ENCODE data around the gene DSTN. TPM values are rescaled to one million over a fixed set of nuclear protein-coding genes. Genes with fewer than 3 reads are reported as not detected.
A peak's percentile ranks its signal among the peaks of the same experiment; 100 is the strongest.

DSTN gene
- total RNA-seq, 4 donors from 2014 or later, result 79.2 to 128 (median 88.5) TPM

DNA sequence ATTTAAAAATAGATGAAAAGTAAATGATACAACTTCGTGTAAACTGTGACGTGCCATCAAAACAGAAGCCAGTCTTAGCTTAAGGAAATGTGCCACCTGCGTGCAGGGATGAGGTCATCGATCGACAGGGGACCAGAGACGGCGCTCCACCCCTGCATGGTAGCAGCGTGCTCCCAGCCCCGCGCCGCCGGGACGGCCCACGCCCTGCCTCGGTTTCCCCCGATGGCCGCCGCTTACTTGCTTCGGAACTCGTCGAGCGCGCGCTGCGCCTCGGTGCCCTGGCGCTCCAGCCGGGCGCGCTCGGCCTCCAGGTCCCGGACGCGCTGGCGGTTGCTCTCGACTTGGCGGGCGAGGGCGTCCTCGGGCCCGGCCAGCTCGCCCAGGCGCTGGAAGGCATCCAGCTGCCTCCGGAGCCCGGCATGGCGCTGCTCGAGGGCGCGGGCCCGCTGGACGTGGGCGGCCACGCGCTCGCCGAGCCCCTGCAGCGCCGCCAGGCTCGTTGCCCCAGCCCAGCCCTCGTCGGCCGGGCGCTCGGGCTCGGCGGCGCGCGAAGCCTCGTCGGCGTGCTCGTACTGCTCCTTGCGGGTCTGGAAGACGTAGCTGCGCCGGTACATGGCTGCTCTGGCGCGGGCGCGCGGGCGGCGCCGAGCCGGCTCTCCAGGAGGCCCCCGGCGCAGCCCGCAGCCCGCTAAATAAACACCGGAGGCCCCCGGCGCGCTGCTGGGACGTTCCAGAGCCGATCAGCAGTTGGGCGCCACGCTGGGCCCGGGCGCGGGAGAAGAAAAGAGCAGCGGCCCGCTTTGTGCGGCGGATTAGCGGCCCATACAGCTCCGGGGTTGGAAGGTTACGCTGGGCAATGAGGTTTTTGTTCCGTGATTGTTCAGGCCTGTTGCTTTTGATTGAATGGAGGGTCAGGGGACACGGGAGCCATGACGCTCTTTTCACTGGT, 38.9 kb upstream of the DSTN start, which contains the start of gene BFSP1:
TSS of gene BFSP1 (minus strand) at position 664 of the 949 bp plus-strand sequence. CDS start at position 614, 50 bp downstream.
- no peaks in the 10 kb centered on the region for H3K9me3 ChIP-seq
- H3K4me1 ChIP-seq, result peaks cover 4 to 8% of the 10 kb centered on the region in 2 donors
- peak; percentile 56 to 71 for ATAC-seq
- no peaks in the 10 kb centered on the region for H3K36me3 ChIP-seq
- peak in 1 of 2 donors; percentile 22 for DNase-seq
- no peaks in the 10 kb centered on the region for H3K27me3 ChIP-seq
- intact Hi-C loops (cut with DNase I; ENCODE audit: low total_unique reads) (no loop called here), in situ Hi-C loops (cut with MboI; ENCODE audit: low sequenced_read_pairs in 4 of 4) (loop anchor here in 3 of 4 donors (10.0 to 25.0 kb wide), 4 partner anchors 74 to 414 kb away; no protein-coding TSS in a partner anchor)
- TF ChIP-seq POLR2A (IDR thresholded peaks at IDR 0.05), result no peak
- TF ChIP-seq, protein P1, sequence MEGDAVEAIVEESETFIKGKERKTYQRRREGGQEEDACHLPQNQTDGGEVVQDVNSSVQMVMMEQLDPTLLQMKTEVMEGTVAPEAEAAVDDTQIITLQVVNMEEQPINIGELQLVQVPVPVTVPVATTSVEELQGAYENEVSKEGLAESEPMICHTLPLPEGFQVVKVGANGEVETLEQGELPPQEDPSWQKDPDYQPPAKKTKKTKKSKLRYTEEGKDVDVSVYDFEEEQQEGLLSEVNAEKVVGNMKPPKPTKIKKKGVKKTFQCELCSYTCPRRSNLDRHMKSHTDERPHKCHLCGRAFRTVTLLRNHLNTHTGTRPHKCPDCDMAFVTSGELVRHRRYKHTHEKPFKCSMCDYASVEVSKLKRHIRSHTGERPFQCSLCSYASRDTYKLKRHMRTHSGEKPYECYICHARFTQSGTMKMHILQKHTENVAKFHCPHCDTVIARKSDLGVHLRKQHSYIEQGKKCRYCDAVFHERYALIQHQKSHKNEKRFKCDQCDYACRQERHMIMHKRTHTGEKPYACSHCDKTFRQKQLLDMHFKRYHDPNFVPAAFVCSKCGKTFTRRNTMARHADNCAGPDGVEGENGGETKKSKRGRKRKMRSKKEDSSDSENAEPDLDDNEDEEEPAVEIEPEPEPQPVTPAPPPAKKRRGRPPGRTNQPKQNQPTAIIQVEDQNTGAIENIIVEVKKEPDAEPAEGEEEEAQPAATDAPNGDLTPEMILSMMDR (IDR thresholded peaks at IDR 0.05 in 4 of 5, conservative IDR thresholded peaks at IDR 0.05 in 1 of 5), result no peak
- H3K27ac ChIP-seq, result no peak within 1 kb of the TSS
- H3K4me3 ChIP-seq, result peak within 1 kb of the TSS; percentile 43 to 64 (median 52)

DNA sequence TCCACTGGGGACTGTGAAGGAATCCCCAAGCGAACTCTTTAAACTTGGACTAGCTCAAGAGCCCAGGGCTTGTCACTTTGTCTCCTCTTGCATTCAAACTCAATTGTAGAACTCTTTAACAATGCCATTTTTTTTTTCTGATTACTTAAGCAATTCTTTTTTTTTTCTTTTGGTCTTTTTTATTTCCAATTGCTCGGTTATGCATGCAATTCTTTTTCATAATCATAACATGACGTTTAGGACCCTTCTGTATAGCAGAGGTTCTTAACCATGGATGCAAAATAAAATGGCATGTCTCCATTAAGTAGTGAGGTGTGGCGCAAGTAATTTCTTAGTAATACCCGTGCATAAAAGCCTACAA, 38.2 kb upstream of the DSTN start:
- Histone ChIP-seq H3K36me3 (no peaks in the 10 kb centered on the region), H3K27ac (no peak overlapping the region), H3K4me3 (peak overlapping the region; percentile 43 to 64 (median 52)), H3K27me3 (no peaks in the 10 kb centered on the region), H3K9me3 (no peaks in the 10 kb centered on the region), H3K4me1 (peaks cover 4 to 8% of the 10 kb centered on the region in 2 donors)
- TF ChIP-seq, protein P1 (IDR thresholded peaks at IDR 0.05 in 4 of 5, conservative IDR thresholded peaks at IDR 0.05 in 1 of 5), result no peak
- no peak for TF ChIP-seq POLR2A (IDR thresholded peaks at IDR 0.05)
- no peak for ATAC-seq
- in situ Hi-C loops (cut with MboI; ENCODE audit: low sequenced_read_pairs in 4 of 4) (loop anchor here in 3 of 4 donors (10.0 to 25.0 kb wide), 4 partner anchors 73 to 413 kb away; no protein-coding TSS in a partner anchor), intact Hi-C loops (cut with DNase I; ENCODE audit: low total_unique reads) (no loop called here)
- DNase-seq, result no peak

DNA sequence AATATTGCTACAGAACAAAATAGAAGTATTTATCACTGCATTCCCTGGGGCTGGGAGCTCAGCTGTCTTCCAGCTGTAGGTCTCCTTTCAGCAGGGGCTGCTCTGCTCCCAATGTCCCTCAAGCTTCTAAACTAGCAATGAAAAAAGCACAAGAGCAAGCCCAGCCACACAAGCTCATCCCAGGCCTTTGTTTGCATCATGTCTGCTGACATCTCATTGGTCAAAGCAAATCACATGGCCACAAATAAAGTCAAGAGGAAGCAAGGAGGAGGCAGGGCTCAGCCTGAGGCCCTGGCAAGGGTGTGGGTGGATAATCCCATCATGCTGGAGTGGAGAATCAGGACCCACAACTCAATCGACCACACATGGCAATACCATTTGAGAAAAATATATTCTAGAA, 36.5 kb upstream of the DSTN start:
- Histone ChIP-seq H3K9me3 (no peaks in the 10 kb centered on the region), H3K27me3 (no peaks in the 10 kb centered on the region), H3K27ac (no peak overlapping the region), H3K4me3 (no peak overlapping the region), H3K36me3 (no peaks in the 10 kb centered on the region), H3K4me1 (peaks cover 4 to 8% of the 10 kb centered on the region in 2 donors)
- intact Hi-C loops (cut with DNase I; ENCODE audit: low total_unique reads), result no loop called here
- in situ Hi-C loops (cut with MboI; ENCODE audit: low sequenced_read_pairs in 4 of 4), result loop anchor here in 3 of 4 donors (10.0 to 25.0 kb wide), 4 partner anchors 71 to 411 kb away; no protein-coding TSS in a partner anchor
- ATAC-seq (no peak), DNase-seq (no peak)
- no peak for TF ChIP-seq POLR2A (IDR thresholded peaks at IDR 0.05)
- TF ChIP-seq, protein P1 (IDR thresholded peaks at IDR 0.05 in 4 of 5, conservative IDR thresholded peaks at IDR 0.05 in 1 of 5), result no peak

DNA sequence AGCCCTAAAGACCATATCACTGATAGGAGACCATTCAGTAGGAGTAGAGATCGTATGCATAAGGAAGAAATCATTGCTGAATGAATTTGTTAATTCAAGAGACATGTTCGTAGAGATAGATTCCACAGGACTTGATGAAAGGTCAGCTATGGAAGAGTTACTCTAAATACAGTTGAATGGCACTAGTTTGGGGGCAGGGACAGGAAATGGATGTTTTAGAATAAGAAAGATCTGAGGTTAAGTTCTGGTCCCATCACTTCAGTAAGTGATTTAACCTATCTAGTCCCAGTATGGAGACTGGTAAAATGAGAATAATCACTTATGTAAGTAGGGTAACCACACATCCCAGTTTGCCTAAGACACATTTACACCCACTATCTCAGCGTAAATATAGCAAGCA, 35.8 kb upstream of the DSTN start:
- intact Hi-C loops (cut with DNase I; ENCODE audit: low total_unique reads) (no loop called here), in situ Hi-C loops (cut with MboI; ENCODE audit: low sequenced_read_pairs in 4 of 4) (loop anchor here in 3 of 4 donors (10.0 to 25.0 kb wide), 4 partner anchors 71 to 411 kb away; no protein-coding TSS in a partner anchor)
- Histone ChIP-seq H3K27me3 (no peaks in the 10 kb centered on the region), H3K9me3 (no peaks in the 10 kb centered on the region), H3K27ac (no peak overlapping the region), H3K4me3 (no peak overlapping the region), H3K36me3 (no peaks in the 10 kb centered on the region), H3K4me1 (peaks cover 4 to 8% of the 10 kb centered on the region in 2 donors)
- no peak for TF ChIP-seq POLR2A (IDR thresholded peaks at IDR 0.05)
- TF ChIP-seq, protein P1 (IDR thresholded peaks at IDR 0.05 in 4 of 5, conservative IDR thresholded peaks at IDR 0.05 in 1 of 5), result no peak
- no peak for DNase-seq
- ATAC-seq, result no peak
